MCF 10A (cell line): ENCODE measurements around the gene UCN3. TPM values are rescaled to one million over a fixed set of nuclear protein-coding genes. Genes with fewer than 3 reads are reported as not detected.

ENCODE experiments used
- BruUV-seq: library from RNA; stranded (reverse); fragments of 400-500 nt; replicated peaks from 2 replicates; lab custom pipeline; 2021; lab: Mats Ljungman, UMichigan
- CTCF ChIA-PET: fragments of 300-600 bp; sonication (Branson Sonifier 250); formaldehyde crosslinking; extraction: SDS; loops from one replicate; lab custom pipeline; 2021; ENCODE audit warnings: antibody characterized with exemption, inconsistent platforms; lab: Yijun Ruan, JAX
- POLR2A ChIA-PET: fragments of 300-600, 350-650 bp; sonication (Branson Sonifier 250); formaldehyde crosslinking; extraction: SDS; loops from one replicate; lab custom pipeline; 2020; ENCODE audit warnings: antibody characterized with exemption, inconsistent platforms; lab: Yijun Ruan, JAX
- DNase-seq: peaks from one replicate; pipeline ENCODE4 v3.0.0-alpha.2; 2018; ENCODE audit not compliant: unreplicated experiment
- H3K27ac Mint-ChIP-seq: one replicate; pipeline ENCODE4 v1.8.0; 2022; ENCODE audit warnings: mild to moderate bottlenecking, low read depth, mixed read lengths; ENCODE audit not compliant: unreplicated experiment
- H3K27me3 Mint-ChIP-seq: one replicate; pipeline ENCODE4 v1.8.0; 2022; ENCODE audit warnings: mixed read lengths; ENCODE audit not compliant: insufficient read depth, unreplicated experiment
- H3K36me3 Mint-ChIP-seq: one replicate; pipeline ENCODE4 v1.8.0; 2022; ENCODE audit warnings: mild to moderate bottlenecking, moderate library complexity, mixed read lengths; ENCODE audit not compliant: insufficient read depth, unreplicated experiment
- H3K4me1 Mint-ChIP-seq: one replicate; pipeline ENCODE4 v1.8.0; 2022; ENCODE audit warnings: mixed read lengths; ENCODE audit not compliant: insufficient read depth, unreplicated experiment
- H3K4me3 Mint-ChIP-seq: one replicate; pipeline ENCODE4 v1.8.0; 2022; ENCODE audit warnings: mild to moderate bottlenecking, moderate library complexity, mixed read lengths; ENCODE audit not compliant: unreplicated experiment
- H3K9me3 Mint-ChIP-seq: one replicate; pipeline ENCODE4 v1.8.0; 2022; ENCODE audit warnings: mixed read lengths; ENCODE audit not compliant: unreplicated experiment
- CTCF ChIP-seq: fragments of 200-600 bp; IDR thresholded peaks from one replicate; pipeline ENCODE4 v1.8.0; 2022; ENCODE audit warnings: antibody characterized with exemption, mild to moderate bottlenecking; ENCODE audit not compliant: unreplicated experiment
- intact Hi-C: fragments of 100-400 bp; cut with micrococcal nuclease; formaldehyde crosslinking; loops from 2 replicates; pipeline ENCODE4 v1.14.1; 2022
- total RNA-seq: library from RNA; stranded (reverse); gene quantifications from 2 replicates; pipeline ENCODE4 v1.2.3, GENCODE V29; 2022

UCN3 gene
- total RNA-seq, 1 experiment from 2014 or later: not detected

- ChIA-PET CTCF (interaction anchor here (1.5 kb wide), 1 partner anchor 22 kb away, joined by 9 read pairs; no protein-coding TSS in a partner anchor), POLR2A (interaction anchor here (0.6 to 6.2 kb wide), 4 partner anchors 9 to 401 kb away, joined by 4 to 54 read pairs (median 6); partner anchors contain the start of gene GDI2)
- DNase-seq: peak; percentile 91
- Mint-ChIP-seq H3K27ac (no peak within 1 kb of the TSS), H3K4me1 (no peaks in the 10 kb centered on the region), H3K27me3 (no peaks in the 10 kb centered on the region), H3K4me3 (no peak within 1 kb of the TSS), H3K36me3 (no peaks in the 10 kb centered on the region), H3K9me3 (no peaks in the 10 kb centered on the region)
- TF ChIP-seq CTCF: no peak
- BruUV-seq: no TSS peak
- intact Hi-C loops: no loop called here
Observed at GRCh38 chr10:5412277-5412941, 47.6 kb downstream of the UCN3 start, which contains the start of gene NET1. Gene NET1, plus strand, starts transcription at chr10:5412557. Its CDS starts 136 bp downstream, at chr10:5412693.

- TSS peak; percentile 44 for BruUV-seq
- CTCF ChIA-PET: interaction anchor here (0.6 to 1.5 kb wide), 6 partner anchors 10 to 566 kb away, joined by 3 to 9 read pairs (median 3); no protein-coding TSS in a partner anchor
- peak; percentile 71 for DNase-seq
- Mint-ChIP-seq H3K36me3 (no peaks in the 10 kb centered on the region), H3K4me1 (no peaks in the 10 kb centered on the region), H3K9me3 (peaks cover 3% of the 10 kb centered on the region), H3K4me3 (no peak overlapping the region), H3K27me3 (no peaks in the 10 kb centered on the region), H3K27ac (no peak overlapping the region)
- POLR2A ChIA-PET: interaction anchor here (0.6 to 6.2 kb wide), 9 partner anchors 8 to 1438 kb away, joined by 3 to 54 read pairs (median 4); partner anchors contain the start of gene GDI2
- intact Hi-C loops: no loop called here
- TF ChIP-seq CTCF: no peak
Observed at GRCh38 chr10:5413012-5413938, 48.5 kb downstream of the UCN3 start.

GRCh38 chr10:5416981-5417380 lies 52.2 kb downstream of the UCN3 start:
- POLR2A ChIA-PET: interaction anchor here (0.6 to 2.1 kb wide), 2 partner anchors 9 to 30 kb away, joined by 4 to 8 read pairs; no protein-coding TSS in a partner anchor
- H3K27ac Mint-ChIP-seq: no peak overlapping the region
- no peaks in the 10 kb centered on the region for H3K36me3 Mint-ChIP-seq
- intact Hi-C loops: no loop called here
- DNase-seq: no peak
- CTCF ChIA-PET: interaction anchor here (1.1 kb wide), 1 partner anchor 567 kb away, joined by 5 read pairs; no protein-coding TSS in a partner anchor
- H3K27me3 Mint-ChIP-seq: no peaks in the 10 kb centered on the region
- no TSS peak for BruUV-seq
- H3K4me1 Mint-ChIP-seq: no peaks in the 10 kb centered on the region
- peaks cover 25% of the 10 kb centered on the region for H3K9me3 Mint-ChIP-seq
- H3K4me3 Mint-ChIP-seq: no peak overlapping the region
- TF ChIP-seq CTCF: no peak
